HG02798 (cell line): ENCODE data around the gene RER1.

Source experiments
- ATAC-seq: cut with Tn5 transposase; IDR thresholded peaks from one replicate; pipeline ENCODE4 v1.9.1; 2021; ENCODE audit warnings: mild to moderate bottlenecking; ENCODE audit not compliant: unreplicated experiment, poor library complexity

Gene RER1

GRCh38 chr1:2404142-2404889 lies 12.7 kb downstream of the RER1 start:
- no peak for ATAC-seq

- ATAC-seq = no peak
Measured at GRCh38 chr1:2404890-2405511, 13.4 kb downstream of the RER1 start.

DNA sequence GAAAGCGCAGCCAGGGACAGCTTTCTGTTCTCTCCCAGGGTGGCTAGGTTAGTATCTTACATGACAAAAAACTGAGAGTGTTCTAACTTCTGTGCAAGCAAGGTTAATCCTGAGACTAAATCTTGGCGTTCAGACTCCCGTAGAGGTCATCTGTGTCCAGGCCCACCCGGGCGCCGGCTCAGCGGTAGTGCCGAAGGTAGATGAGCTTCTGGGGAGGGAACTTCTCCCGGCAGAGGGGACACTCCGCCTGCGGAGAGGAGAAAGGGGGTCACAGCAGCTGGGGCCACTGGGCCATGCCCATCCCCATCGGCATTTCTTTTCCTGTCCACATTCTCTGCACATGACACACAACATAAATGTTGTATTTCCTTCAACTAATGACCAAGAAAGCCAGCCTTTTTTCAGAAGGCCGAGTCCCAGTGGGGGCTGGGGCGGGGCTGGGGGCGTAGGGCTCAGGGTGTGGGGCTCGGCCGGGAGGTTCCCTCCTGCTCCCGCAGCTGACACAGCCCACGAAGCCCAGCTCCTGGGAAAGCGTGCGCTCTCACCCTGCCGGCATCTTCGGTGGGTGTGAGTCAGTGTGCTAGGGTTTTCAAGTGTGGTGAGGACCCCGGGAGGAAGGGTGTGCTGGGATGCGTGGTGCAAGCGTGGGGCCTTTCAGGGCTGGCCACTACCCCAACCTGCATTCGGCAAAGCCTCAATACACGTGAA lies 14.1 kb downstream of the RER1 start:
- no peak for ATAC-seq

GRCh38 chr1:2406451-2407041 lies 14.9 kb downstream of the RER1 start:
- no peak for ATAC-seq

DNA sequence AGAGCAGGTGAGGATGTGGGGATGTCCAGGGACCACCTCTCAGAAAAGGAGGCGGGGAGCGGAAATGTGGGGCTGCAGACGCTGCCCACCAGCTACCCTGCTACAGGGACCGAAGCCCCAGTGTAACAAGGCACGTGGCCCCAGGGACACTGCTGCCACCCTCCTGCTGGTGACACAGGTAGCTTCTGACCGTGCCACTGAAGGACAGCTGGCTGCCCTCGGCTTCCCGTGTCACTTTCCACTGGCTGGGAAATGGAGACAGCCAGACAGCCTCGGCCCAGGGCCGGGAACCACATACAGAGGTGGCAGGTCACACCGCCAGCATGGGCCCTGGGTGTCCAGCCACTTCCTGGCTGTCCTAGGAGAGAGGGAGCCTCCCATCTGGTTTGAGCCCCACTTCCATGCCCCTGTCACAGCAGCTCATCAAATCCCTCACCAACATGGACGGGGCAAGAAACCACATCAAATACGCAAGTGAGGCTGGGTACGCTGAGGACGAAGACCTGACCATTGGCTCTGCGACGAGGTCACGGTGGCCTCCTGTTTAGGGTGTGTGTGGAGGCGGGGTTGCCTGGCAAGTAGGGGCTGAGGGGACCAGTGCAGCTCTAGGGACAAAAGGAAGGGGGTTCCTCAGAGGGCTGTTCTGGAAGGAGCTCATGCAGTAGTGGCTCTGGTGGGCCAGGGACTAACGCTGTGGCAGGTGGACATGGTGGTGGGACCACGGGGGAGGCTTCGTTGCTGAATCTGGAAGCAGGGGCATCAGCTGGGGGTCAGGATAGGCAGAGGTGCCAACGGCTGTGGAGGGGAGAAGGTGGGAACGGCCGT lies 15.7 kb downstream of the RER1 start:
- no peak for ATAC-seq

DNA sequence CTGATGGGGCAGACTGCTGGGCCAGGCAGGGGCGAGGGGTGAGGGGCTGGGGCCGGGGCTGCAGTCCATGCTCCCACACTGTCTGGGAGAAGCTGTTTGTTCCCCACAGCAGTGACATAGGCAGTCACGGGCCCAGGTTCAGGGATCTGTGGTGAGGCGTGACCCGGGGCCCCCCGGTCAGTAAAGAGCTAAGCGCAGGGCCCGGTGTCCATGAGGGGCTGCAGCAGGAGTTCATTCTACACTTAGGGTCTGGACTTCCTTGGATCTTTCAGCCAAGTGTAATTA lies 16.3 kb downstream of the RER1 start:
- ATAC-seq = no peak

DNA sequence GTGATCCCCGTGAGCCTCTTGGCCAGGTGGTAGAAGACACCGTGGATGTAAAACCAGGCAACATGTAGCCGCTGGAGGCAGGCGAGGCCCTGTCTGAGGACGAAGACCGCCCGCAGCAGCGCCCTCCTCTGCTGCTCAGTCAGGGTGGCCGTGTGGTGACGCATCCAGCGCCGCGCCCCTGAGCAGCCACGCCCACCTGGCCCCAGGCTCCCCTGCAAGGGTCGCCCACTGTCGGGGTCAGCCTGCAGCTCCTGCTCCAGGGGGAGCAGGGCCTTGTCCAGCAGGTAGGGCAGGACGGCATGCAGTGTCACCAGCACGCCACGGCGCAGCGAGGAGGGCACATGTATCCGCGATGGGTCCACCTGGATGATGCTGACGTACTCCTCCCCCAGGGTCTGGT lies 16.8 kb downstream of the RER1 start:
- no peak for ATAC-seq

- no peak for ATAC-seq
Measured at GRCh38 chr1:2408859-2409276, 17.2 kb downstream of the RER1 start.

DNA sequence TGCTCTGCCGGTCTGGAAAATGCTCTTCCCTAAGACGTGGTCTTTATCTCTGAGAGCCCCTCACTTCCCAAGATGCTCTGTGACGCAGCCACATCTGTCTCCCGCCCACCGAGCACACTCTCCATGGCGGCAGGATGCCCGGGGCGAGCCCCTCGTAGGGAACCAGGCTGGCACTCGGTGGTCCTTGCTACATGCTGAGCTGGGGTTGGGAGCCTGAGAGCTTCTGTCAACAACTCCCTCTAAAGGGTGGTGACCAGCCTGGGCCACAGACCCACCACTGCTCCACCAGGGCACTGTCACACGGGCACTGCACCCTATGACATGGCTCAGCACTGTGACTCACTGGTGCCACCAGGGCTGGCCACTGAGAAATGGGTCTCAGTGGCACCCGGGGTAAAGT lies 18.1 kb downstream of the RER1 start:
- ATAC-seq = no peak

- peak; percentile 38 for ATAC-seq
Measured at GRCh38 chr1:2411801-2412394, 20.3 kb downstream of the RER1 start.

DNA sequence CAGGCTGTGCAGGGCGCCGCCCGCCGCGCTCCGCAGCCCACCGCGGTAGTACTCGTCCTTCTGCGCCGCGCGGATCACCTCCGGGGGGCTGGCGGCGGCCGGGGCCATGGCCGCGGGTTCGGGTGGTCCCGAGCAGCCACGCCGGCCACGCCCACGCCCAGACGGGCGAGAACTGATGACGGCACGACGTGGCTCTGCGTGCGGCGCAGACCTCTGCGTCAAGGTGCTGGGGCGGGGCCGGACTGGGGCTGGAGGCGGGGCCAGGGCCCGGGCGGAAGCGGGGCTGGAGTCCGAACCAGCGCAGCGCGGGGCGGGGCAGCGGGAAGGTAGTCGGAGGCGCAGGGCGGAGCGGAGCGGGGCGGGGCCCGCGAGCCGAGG lies 20.7 kb downstream of the RER1 start, which contains the start of gene PEX10:
TSS of gene PEX10 (minus strand) at position 170 of the 378 bp plus-strand sequence. CDS start at position 108, 62 bp downstream.
- ATAC-seq = peak; percentile 92

DNA sequence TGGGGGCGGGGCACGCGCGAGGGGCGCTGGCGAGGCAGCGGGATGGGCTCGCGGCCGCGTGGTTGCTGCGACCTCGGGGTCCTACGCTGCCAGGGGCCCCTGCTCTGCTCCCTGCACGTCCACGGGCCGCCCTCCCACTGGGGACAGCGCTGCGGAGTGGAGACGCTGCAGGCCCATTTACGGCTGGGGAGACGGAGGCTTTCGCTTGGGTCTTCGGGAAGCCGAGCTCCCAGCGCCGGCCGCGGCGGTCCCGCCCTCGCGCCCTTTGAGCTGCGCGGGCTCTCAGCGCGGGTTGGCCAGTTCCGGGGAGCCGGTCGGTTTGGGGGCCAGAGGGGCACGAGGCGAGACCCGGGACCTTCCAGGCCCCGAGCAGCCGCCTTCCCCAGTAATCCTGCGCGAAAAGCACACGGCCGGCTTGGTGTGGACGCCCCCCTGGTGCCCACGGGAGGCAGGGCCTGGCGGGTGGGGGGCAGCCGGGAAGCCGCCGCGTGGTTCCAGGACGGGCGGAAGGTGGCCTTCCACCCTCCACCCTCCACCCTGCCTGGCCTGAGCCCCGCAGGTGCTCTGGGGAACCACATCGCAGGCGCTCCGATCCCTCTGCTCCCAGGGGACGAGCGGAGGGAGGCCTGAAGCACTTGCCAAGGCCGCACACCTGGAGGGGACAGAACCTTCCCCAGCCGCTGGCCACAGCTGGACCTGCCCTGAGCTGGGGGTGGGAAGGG lies 21.3 kb downstream of the RER1 start:
- peak; percentile 15 for ATAC-seq

GRCh38 chr1:2413495-2414296 lies 22.1 kb downstream of the RER1 start:
- ATAC-seq = no peak

- no peak for ATAC-seq
Measured at GRCh38 chr1:2414297-2414958, 22.8 kb downstream of the RER1 start.

GRCh38 chr1:2415337-2415736 lies 23.7 kb downstream of the RER1 start:
- ATAC-seq = no peak

DNA sequence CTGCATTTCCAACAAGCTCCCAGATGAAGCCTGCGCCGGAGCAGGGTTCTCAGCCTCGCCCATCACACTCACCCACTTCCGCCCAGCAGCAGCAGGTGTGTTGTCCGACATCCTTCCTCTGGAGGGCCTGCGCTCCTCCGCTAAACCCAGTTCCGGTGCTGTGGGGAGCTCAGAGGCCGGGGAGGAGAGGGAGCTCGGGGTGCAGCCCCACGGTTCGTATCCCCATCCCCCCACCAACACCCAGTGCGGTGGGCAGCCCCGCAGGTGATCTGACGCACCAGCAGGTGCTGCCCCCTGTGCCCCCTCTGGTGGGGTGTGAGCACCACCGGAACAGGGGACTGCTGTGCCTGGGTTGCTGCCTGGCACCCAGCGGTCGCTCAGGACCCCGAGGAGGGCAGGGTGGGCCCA lies 24.2 kb downstream of the RER1 start:
- ATAC-seq = no peak

- ATAC-seq = no peak
Measured at GRCh38 chr1:2416403-2416802, 24.8 kb downstream of the RER1 start.
